RCC 7860 (cell line): Measurements from ENCODE around the gene VPS26B.
A peak's percentile ranks its signal among the peaks of the same experiment; 100 is the strongest.

Experiments used
- DNase-seq: peaks from one replicate; pipeline ENCODE4 v3.0.0-alpha.2; 2015; ENCODE audit warnings: low spot score
- FAIRE-seq: peaks from 2 replicates; lab custom pipeline; 2012; peaks lifted over from hg19 to GRCh38; lab: Jason Lieb, UNC

The VPS26B gene

GRCh38 chr11:134230339-134230738 lies 5.9 kb downstream of the VPS26B start:
- FAIRE-seq = no peak

GRCh38 chr11:134231958-134232659 lies 7.6 kb downstream of the VPS26B start:
- no peak for DNase-seq

More at GRCh38 chr11:134230339-134230738, 5.9 kb downstream of the VPS26B start:
- DNase-seq = no peak

GRCh38 chr11:134233729-134234179 lies 9.3 kb downstream of the VPS26B start:
- no peak for FAIRE-seq
- no peak for DNase-seq

More at GRCh38 chr11:134231958-134232659, 7.6 kb downstream of the VPS26B start:
- FAIRE-seq = no peak

GRCh38 chr11:134235399-134235798 lies 10.9 kb downstream of the VPS26B start:
- no peak for FAIRE-seq
- DNase-seq = no peak

GRCh38 chr11:134236834-134237556 lies 12.5 kb downstream of the VPS26B start:
- DNase-seq = no peak
- no peak for FAIRE-seq

- DNase-seq (no peak), FAIRE-seq (no peak)
Measured at GRCh38 chr11:134237557-134237922, 13.1 kb downstream of the VPS26B start.

GRCh38 chr11:134238956-134239355 lies 14.5 kb downstream of the VPS26B start:
- DNase-seq (no peak), FAIRE-seq (no peak)

GRCh38 chr11:134240592-134240991 lies 16.1 kb downstream of the VPS26B start:
- FAIRE-seq (no peak), DNase-seq (no peak)

GRCh38 chr11:134242376-134242775 lies 17.9 kb downstream of the VPS26B start:
- no peak for FAIRE-seq

GRCh38 chr11:134243913-134244312 lies 19.4 kb downstream of the VPS26B start:
- no peak for DNase-seq
- FAIRE-seq = no peak

More at GRCh38 chr11:134242376-134242775, 17.9 kb downstream of the VPS26B start:
- no peak for DNase-seq

- FAIRE-seq (no peak), DNase-seq (no peak)
Measured at GRCh38 chr11:134244593-134244992, 20.1 kb downstream of the VPS26B start.

GRCh38 chr11:134245434-134245833 lies 21.0 kb downstream of the VPS26B start:
- no peak for FAIRE-seq
- no peak for DNase-seq

- DNase-seq (no peak), FAIRE-seq (no peak)
Measured at GRCh38 chr11:134246100-134246499, 21.6 kb downstream of the VPS26B start.

GRCh38 chr11:134246678-134247077 lies 22.2 kb downstream of the VPS26B start:
- FAIRE-seq (no peak), DNase-seq (no peak)

GRCh38 chr11:134248910-134249480 lies 24.5 kb downstream of the VPS26B start:
- DNase-seq = no peak
- FAIRE-seq = no peak

- FAIRE-seq (no peak), DNase-seq (no peak)
Measured at GRCh38 chr11:134250246-134250645, 25.8 kb downstream of the VPS26B start.

GRCh38 chr11:134250675-134251074 lies 26.2 kb downstream of the VPS26B start:
- no peak for DNase-seq
- no peak for FAIRE-seq

GRCh38 chr11:134252346-134253187 lies 28.1 kb downstream of the VPS26B start:
- DNase-seq (no peak), FAIRE-seq (no peak)

GRCh38 chr11:134253188-134253993 lies 28.9 kb downstream of the VPS26B start, which contains the start of the genes ACAD8 and THYN1:
Gene ACAD8 (plus strand): TSS chr11:134253568. CDS start chr11:134253601, 33 bp downstream.
Gene THYN1 (minus strand): TSS chr11:134253352. CDS start chr11:134252882, 470 bp downstream.
- FAIRE-seq (peak; percentile 2), DNase-seq (peak; percentile 81)
